ENCODE results near the gene ROBO4.

Gene ROBO4

DNA sequence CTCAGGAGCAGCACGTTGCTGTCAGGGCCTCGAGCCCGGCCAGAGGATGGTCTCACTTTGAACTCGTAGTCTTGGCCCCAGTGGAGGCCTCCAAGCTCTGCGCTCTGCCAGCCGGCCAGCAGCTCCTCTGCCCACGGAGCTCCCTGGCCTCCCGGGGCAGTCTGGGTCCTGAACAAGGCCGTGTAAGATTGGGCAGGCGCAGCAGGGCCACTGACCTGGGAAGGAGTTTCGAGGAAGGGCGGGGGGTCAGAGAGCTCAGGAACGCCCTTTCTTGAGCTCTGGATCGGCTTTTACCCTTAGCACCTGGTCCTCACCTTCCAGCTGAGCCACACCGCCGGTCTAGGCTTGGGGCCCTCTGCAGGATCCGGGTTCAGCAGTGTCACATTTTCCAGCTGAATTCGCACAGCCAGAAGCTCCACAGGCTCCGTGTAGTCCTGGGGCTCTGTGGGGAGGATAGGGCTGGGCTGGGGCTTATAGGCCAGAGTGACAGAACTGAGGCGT lies 2.1 kb downstream of the ROBO4 start:
- H3K9me3 ChIP-seq (ENCODE audit: control insufficient read depth, insufficient read depth, low read length), result no peaks in the 10 kb centered on the region
- TF ChIP-seq, protein P1, sequence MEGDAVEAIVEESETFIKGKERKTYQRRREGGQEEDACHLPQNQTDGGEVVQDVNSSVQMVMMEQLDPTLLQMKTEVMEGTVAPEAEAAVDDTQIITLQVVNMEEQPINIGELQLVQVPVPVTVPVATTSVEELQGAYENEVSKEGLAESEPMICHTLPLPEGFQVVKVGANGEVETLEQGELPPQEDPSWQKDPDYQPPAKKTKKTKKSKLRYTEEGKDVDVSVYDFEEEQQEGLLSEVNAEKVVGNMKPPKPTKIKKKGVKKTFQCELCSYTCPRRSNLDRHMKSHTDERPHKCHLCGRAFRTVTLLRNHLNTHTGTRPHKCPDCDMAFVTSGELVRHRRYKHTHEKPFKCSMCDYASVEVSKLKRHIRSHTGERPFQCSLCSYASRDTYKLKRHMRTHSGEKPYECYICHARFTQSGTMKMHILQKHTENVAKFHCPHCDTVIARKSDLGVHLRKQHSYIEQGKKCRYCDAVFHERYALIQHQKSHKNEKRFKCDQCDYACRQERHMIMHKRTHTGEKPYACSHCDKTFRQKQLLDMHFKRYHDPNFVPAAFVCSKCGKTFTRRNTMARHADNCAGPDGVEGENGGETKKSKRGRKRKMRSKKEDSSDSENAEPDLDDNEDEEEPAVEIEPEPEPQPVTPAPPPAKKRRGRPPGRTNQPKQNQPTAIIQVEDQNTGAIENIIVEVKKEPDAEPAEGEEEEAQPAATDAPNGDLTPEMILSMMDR (IDR thresholded peaks at IDR 0.05; ENCODE audit: low read depth, low read length, poor library complexity, severe bottlenecking), result no peak
- TF ChIP-seq EZH2phosphoT487 (IDR thresholded peaks at IDR 0.05; ENCODE audit: borderline replicate concordance, low read length), result no peak
- no peaks in the 10 kb centered on the region for H3K4me1 ChIP-seq (ENCODE audit: control insufficient read depth, low read length)
- no peak overlapping the region for H3K27ac ChIP-seq (ENCODE audit: low read depth, low read length)
- no peak overlapping the region for H3K4me3 ChIP-seq (ENCODE audit: low read length)
- H4K20me1 ChIP-seq (ENCODE audit: control insufficient read depth, insufficient read depth, low read depth, low read length), result no peaks in the 10 kb centered on the region
- no peaks in the 10 kb centered on the region for H3K36me3 ChIP-seq (ENCODE audit: control insufficient read depth, low read length)
- no peak overlapping the region for H3K4me2 ChIP-seq (ENCODE audit: low read length)
- no peaks in the 10 kb centered on the region for H3F3A ChIP-seq (ENCODE audit: control insufficient read depth, insufficient read depth)
- H3K9me2 ChIP-seq (replicated peaks; ENCODE audit: control insufficient read depth, low read length), result no peaks in the 10 kb centered on the region
- no peaks in the 10 kb centered on the region for H3K79me2 ChIP-seq (ENCODE audit: control insufficient read depth, low read length)
- H3K27me3 ChIP-seq (ENCODE audit: control insufficient read depth, low read length), result peaks cover 15% of the 10 kb centered on the region; the same call in 1 of the 2 replicates

DNA sequence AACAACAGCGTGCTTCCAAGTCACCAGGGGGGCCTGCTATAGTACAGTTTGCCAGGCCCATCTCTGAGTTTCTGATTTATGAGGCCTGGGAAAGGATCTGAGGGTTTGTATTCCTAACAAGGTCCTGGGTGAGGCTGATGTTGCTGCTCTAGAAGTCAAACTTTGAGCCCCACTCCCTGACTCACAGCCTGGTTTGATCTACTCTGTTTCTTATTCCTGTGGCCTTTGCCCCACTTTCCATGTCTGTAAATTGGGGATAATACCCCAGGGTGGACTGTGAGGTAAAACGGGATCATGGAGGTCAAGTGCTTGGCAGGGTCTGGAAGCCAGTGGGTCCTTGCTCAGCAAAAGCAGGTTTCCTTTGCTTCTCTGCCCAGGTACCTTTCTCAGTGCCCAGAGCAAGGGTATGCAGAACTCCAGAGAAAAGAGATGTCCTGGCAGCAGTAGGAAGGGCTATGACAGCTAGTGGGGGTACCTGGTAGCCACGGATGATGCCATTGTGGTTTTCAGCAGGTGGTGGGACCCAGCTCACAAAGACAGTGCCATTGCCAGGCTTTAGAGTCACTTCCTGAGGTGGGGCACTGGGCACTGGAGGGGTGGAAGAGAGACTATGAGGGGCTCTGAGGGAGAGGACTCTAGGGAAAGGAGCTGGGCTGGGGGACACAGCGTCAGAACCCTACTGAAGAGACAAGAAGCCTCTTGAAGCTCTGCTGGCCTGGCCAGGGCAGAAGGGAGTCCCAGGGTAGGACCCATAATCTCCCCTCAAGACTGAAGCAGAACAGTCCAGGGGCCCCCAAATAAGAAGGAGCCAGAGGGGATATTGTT lies 2.8 kb downstream of the ROBO4 start:
- Histone ChIP-seq H3K79me2 (ENCODE audit: control insufficient read depth, low read length) (no peaks in the 10 kb centered on the region), H3K9me2 (replicated peaks; ENCODE audit: control insufficient read depth, low read length) (no peaks in the 10 kb centered on the region), H4K20me1 (ENCODE audit: control insufficient read depth, insufficient read depth, low read depth, low read length) (no peaks in the 10 kb centered on the region), H3K27ac (ENCODE audit: low read depth, low read length) (no peak overlapping the region), H3F3A (ENCODE audit: control insufficient read depth, insufficient read depth) (no peaks in the 10 kb centered on the region), H3K4me1 (ENCODE audit: control insufficient read depth, low read length) (no peaks in the 10 kb centered on the region), H3K36me3 (ENCODE audit: control insufficient read depth, low read length) (no peaks in the 10 kb centered on the region), H3K4me2 (ENCODE audit: low read length) (no peak overlapping the region), H3K27me3 (ENCODE audit: control insufficient read depth, low read length) (peaks cover 14% of the 10 kb centered on the region; the same call in 1 of the 2 replicates), H3K4me3 (ENCODE audit: low read length) (no peak overlapping the region), H3K9me3 (ENCODE audit: control insufficient read depth, insufficient read depth, low read length) (no peaks in the 10 kb centered on the region)
- no peak for TF ChIP-seq EZH2phosphoT487 (IDR thresholded peaks at IDR 0.05; ENCODE audit: borderline replicate concordance, low read length)
- TF ChIP-seq, protein P1 (IDR thresholded peaks at IDR 0.05; ENCODE audit: low read depth, low read length, poor library complexity, severe bottlenecking), result no peak

DNA sequence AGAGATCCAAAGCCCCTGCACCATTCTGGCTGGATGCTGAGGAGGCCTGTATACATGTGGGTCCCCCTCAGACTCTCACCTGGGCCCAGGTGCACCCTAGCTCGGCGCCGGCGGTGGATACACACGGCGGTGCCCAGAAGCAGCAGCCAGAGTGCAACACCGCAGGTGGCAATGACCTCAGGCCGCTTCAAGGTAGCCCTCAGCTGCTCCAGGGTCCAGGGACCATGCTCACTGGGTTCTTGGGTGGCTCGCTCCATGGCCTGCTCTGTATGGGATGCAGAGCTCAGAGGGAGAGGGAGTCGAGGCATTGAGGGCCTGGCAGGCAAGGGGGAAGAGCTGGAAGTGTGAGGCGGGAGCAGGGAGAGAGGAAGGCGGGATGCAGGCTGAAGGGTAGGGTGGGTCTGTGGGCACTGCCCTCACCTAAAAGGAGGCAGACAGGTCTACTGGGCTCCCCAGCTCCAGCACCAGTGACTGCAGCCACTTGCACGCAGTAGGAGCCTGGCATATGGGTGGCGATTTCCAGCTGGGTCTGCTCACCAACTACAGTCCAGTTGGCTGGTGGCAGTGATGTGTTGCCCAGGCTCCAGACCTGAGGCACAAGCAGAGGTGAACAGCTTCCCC lies 3.8 kb downstream of the ROBO4 start:
- Histone ChIP-seq H3K36me3 (ENCODE audit: control insufficient read depth, low read length) (no peaks in the 10 kb centered on the region), H4K20me1 (ENCODE audit: control insufficient read depth, insufficient read depth, low read depth, low read length) (no peaks in the 10 kb centered on the region), H3K79me2 (ENCODE audit: control insufficient read depth, low read length) (no peaks in the 10 kb centered on the region), H3K4me2 (ENCODE audit: low read length) (no peak overlapping the region), H3K4me1 (ENCODE audit: control insufficient read depth, low read length) (no peaks in the 10 kb centered on the region), H3F3A (ENCODE audit: control insufficient read depth, insufficient read depth) (no peaks in the 10 kb centered on the region), H3K4me3 (ENCODE audit: low read length) (no peak overlapping the region), H3K9me2 (replicated peaks; ENCODE audit: control insufficient read depth, low read length) (no peaks in the 10 kb centered on the region), H3K27ac (ENCODE audit: low read depth, low read length) (no peak overlapping the region), H3K9me3 (ENCODE audit: control insufficient read depth, insufficient read depth, low read length) (no peaks in the 10 kb centered on the region), H3K27me3 (ENCODE audit: control insufficient read depth, low read length) (peaks cover 11% of the 10 kb centered on the region; the same call in 1 of the 2 replicates)
- TF ChIP-seq EZH2phosphoT487 (IDR thresholded peaks at IDR 0.05; ENCODE audit: borderline replicate concordance, low read length), result no peak
- TF ChIP-seq, protein P1 (IDR thresholded peaks at IDR 0.05; ENCODE audit: low read depth, low read length, poor library complexity, severe bottlenecking), result no peak
